Stimulated activated effector memory CD8-positive, alpha-beta T cell treated with anti-CD3 and anti-CD28 coated beads, Interleukin-12 subunit alpha, Interleukin-12 subunit beta, amount 100 ng/mL, for 72 hours (primary cell): ENCODE data around the gene ZNF638.

Experiments
- ATAC-seq: fragments of 150-1000 bp; cut with Tn5 transposase; 2 replicates; pipeline ENCODE4 v1.10.0; 2021
- DNase-seq, 2 donors: peaks; one replicate each; pipeline ENCODE4 v3.0.0; 2021 to 2022; ENCODE audit warnings: low spot score in 2 of 2
- H3K27ac Mint-ChIP-seq: one replicate; pipeline ENCODE4 v1.8.0; 2022; ENCODE audit warnings: mild to moderate bottlenecking, mixed read lengths
- H3K36me3 Mint-ChIP-seq: one replicate; pipeline ENCODE4 v1.8.0; 2022; ENCODE audit warnings: mild to moderate bottlenecking, mixed read lengths
- H3K4me1 Mint-ChIP-seq: one replicate; pipeline ENCODE4 v1.8.0; 2022; ENCODE audit warnings: mixed read lengths
- H3K4me3 Mint-ChIP-seq: one replicate; pipeline ENCODE4 v1.8.0; 2022; ENCODE audit warnings: mild to moderate bottlenecking, mixed read lengths
- H3K9me3 Mint-ChIP-seq: one replicate; pipeline ENCODE4 v1.8.0; 2022; ENCODE audit warnings: mixed read lengths

ZNF638 gene

DNA sequence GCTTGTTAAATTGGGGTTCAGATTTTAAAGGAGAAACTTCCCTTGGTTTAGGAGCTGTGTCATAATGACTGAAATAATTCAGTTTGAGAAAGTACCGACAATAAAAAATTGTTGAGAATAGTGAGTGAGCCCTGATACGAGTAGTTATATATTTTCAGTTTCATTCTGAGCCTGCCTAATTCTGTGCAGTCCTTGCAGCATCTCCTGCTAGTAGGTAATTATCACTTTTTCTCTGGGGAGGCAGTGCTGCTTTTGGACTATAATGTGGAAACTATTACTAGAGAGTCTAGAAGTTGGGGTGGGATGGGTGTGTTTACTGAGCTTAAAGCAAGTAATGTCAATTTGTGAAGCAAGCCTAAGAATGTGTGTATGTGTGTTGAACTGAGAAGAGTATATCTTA, 21.7 kb downstream of the ZNF638 start:
- Mint-ChIP-seq H3K4me3 (peak overlapping the region; percentile 26), H3K27ac (no peak overlapping the region), H3K4me1 (peaks cover 58% of the 10 kb centered on the region), H3K9me3 (no peaks in the 10 kb centered on the region), H3K36me3 (peaks cover 73% of the 10 kb centered on the region)
- ATAC-seq: peak; percentile 86
- no peak for DNase-seq

DNA sequence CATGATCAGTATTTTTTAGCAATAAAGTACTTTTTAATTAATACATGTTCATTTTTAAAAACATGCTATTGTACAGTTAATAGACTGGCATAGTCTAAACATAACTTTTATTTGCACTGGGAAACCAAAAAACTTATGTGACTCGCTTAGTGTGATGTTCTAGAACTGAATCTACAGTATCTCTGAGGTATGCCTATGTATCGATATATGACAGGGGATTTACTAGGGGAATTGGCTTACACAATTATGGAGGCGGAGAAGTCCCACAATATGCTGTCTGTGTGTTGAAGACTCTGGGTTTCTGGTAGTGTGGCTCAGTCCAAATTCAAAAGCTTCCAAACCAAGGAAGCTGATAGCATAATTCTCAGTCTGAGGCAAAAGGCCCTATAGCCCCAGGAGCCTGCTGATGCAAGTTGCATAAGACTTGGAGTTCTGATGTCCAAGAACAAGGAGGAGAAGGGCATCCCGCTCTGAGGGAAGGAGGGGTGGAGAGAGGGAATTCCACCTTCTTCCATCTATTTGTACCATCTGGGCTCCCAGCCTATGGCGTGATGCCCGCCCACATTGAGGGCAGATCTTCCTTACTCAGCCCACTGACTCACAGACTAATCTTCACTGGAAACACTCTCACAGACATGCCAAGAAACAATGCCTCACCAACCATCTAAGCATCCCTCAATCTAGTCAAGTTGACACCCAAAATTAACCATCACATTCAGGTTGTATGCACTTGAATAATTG, 27.5 kb downstream of the ZNF638 start:
- DNase-seq (no peak), ATAC-seq (peak; percentile 95)
- H3K27ac Mint-ChIP-seq: peak overlapping the region; percentile 16
- no peaks in the 10 kb centered on the region for H3K9me3 Mint-ChIP-seq
- H3K4me1 Mint-ChIP-seq: peaks cover 50% of the 10 kb centered on the region
- peaks cover 98% of the 10 kb centered on the region for H3K36me3 Mint-ChIP-seq
- H3K4me3 Mint-ChIP-seq: no peak overlapping the region

DNA sequence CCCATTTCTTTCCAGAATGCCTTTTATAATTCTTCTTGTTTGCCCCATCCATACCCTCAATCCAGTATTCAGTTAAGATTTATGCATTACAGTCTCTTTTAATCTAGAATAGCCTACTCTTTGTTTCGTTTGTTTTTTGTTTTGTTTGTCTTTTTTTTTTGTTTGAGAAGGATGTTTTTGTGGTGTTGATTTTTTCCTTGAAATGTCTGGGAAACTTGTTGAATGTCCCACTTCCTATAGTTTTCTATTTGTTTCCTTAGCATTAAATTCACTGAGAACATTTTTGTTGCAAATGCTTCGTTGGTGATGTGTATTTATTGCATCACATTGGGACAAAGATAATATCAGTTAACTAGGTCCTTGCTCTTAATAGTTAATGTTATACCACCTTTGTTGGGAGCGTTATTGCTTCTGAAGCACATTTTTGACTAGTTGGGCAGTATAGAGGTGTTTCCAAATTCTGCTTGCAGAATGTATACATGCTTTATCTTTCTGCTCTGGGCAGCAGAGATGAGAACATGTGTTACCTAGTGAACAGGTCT, 28.9 kb downstream of the ZNF638 start:
- H3K4me1 Mint-ChIP-seq: peaks cover 50% of the 10 kb centered on the region
- ATAC-seq (no peak), DNase-seq (no peak)
- H3K9me3 Mint-ChIP-seq: no peaks in the 10 kb centered on the region
- H3K27ac Mint-ChIP-seq: no peak overlapping the region
- H3K36me3 Mint-ChIP-seq: peaks cover 100% of the 10 kb centered on the region
- H3K4me3 Mint-ChIP-seq: no peak overlapping the region

DNA sequence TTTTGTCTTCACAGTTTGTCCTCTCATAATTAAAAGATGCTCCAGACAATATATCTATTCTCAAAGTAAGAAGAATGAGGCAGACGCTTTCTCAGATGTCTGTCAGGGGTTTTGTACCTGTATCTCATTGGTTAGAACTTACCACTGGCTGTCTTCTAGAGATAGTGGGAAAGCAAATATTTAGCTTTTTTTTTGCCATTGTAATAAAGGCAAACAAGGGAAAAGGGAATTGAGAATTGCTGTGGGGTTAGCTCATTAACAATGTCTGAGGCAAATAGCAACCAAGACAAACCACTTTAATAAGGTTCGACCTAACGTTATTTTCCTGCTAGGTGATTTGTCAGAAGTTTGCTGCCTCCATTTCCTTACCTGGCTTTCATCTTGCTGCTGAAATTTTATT, 30.0 kb downstream of the ZNF638 start:
- Mint-ChIP-seq H3K9me3 (no peaks in the 10 kb centered on the region), H3K36me3 (peaks cover 100% of the 10 kb centered on the region), H3K4me3 (no peak overlapping the region), H3K4me1 (peaks cover 44% of the 10 kb centered on the region), H3K27ac (no peak overlapping the region)
- no peak for ATAC-seq
- DNase-seq: no peak

DNA sequence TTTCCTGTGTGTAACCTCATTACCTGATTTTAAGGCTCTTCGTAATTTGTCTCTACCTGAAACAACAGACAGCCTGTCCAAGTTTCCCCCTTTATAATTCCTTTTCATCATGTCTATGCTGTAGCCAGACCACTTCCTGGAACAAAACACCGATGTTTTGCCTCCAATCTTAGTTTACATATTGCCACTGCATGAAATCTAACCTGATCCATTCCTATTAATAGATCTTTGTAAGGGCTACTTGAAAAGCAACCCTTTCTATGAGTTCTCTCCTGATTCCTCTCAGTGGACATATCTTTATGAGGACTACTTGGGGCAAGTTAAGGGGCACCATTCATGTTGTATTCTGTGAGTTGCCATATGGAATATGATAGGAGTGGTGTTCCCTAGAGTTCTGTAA, 30.9 kb downstream of the ZNF638 start:
- no peak for ATAC-seq
- no peak overlapping the region for H3K4me3 Mint-ChIP-seq
- H3K36me3 Mint-ChIP-seq: peaks cover 100% of the 10 kb centered on the region
- peak overlapping the region; percentile 4 for H3K27ac Mint-ChIP-seq
- peaks cover 39% of the 10 kb centered on the region for H3K4me1 Mint-ChIP-seq
- DNase-seq: no peak
- no peaks in the 10 kb centered on the region for H3K9me3 Mint-ChIP-seq

DNA sequence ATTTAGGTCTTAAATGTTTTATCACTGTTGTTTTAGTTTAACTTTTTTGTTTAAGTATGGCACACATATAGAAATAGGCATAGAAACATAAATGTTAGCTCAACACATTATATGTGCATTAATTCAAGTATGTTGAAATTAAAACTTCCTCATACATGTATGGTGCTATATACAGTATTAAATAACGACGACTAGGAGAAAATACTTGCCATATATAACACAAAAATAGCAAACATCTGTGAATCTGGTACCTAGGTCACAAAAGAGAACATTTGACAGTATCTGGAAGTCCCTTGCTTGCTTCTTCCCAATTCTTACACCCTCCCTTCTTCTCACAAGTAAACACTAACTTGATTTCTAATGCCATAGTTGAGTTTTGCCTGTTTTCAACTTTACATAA, 38.4 kb downstream of the ZNF638 start:
- no peak for DNase-seq
- Mint-ChIP-seq H3K4me3 (no peak overlapping the region), H3K27ac (no peak overlapping the region), H3K36me3 (peaks cover 100% of the 10 kb centered on the region), H3K9me3 (no peaks in the 10 kb centered on the region), H3K4me1 (peaks cover 20% of the 10 kb centered on the region)
- no peak for ATAC-seq

DNA sequence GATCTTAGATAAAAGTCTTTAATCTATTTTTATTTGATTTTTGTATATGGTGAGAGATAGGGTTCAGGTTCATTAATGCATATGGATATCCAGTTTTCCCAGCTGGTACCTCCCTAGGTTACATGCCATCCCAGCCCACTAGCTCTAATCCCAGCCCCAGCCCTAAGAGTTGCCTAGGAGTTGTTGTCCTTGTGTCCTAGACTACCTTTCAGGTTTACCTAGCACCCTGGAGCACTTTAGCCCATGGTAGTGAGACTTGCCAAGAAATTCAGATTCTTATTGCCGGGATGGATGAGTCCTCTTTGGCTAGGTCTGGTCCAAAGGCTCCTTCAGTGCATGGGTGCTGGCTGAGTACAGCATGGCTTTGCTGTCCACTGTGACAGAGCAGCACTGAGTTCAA, 40.5 kb downstream of the ZNF638 start:
- DNase-seq (no peak), ATAC-seq (peak; percentile 26)
- Mint-ChIP-seq H3K4me3 (no peak overlapping the region), H3K9me3 (no peaks in the 10 kb centered on the region), H3K4me1 (peaks cover 24% of the 10 kb centered on the region), H3K27ac (peak overlapping the region; percentile 15), H3K36me3 (peaks cover 100% of the 10 kb centered on the region)

DNA sequence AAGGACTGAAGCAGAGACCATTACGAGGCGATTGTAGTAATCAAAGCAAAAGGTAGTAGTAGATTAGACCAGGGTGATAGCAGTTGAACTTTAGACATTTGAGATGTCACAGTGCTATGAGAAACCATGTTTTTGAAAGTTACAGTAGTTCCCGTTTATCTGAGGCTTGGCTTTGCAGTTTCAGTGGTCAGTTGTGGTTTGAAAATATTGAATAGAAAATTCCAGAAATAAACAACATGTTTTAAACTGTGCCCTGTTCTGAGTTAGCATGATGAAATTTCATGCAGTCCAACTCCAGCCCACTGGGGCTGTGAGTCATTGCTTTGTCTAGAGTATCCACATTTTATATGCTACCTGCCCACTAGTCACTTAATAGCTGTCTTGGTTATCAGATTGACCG, 47.5 kb downstream of the ZNF638 start:
- Mint-ChIP-seq H3K27ac (peak overlapping the region; percentile 23), H3K36me3 (peaks cover 100% of the 10 kb centered on the region), H3K4me3 (no peak overlapping the region), H3K9me3 (no peaks in the 10 kb centered on the region), H3K4me1 (peaks cover 21% of the 10 kb centered on the region)
- ATAC-seq (no peak), DNase-seq (no peak)

DNA sequence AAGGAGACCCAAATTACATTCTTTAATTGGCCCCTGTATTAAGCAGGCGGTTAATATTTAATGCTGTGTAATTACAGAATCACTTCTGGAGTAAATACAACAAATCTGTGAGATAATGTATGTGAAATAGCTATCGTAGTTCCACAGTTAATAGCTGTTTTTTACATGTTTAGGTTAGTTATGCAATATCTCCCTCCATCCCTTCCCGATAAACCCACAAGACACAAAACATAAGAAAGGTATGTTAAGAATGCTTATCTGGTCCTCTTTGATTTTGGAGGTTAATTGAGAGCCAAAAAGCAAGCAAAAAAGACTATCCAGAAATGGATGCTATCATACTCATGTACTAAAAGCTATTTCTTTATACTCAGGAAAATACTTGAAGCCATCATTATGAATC, 49.1 kb downstream of the ZNF638 start:
- ATAC-seq (no peak), DNase-seq (no peak)
- Mint-ChIP-seq H3K4me3 (no peak overlapping the region), H3K9me3 (no peaks in the 10 kb centered on the region), H3K36me3 (peaks cover 100% of the 10 kb centered on the region), H3K4me1 (peaks cover 21% of the 10 kb centered on the region), H3K27ac (no peak overlapping the region)

DNA sequence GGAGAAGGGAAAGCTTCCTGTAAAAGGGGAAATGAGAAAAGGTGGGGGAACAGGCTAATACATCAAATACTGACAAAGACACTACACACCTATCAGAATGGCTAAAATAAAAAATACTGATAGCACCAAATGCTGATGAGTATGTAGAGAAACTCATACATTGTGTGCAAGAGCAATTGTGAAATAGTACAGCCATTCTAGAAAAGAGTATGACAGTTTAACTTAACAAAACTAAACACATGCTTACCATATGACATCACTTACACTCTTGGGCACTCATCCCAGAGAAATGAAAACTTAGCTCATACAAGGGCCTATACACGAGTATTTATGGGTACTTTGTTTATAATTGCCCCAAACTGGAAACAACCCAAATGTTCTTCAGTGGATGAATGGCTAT, 53.4 kb downstream of the ZNF638 start:
- DNase-seq: no peak
- Mint-ChIP-seq H3K27ac (no peak overlapping the region), H3K9me3 (no peaks in the 10 kb centered on the region), H3K4me3 (no peak overlapping the region), H3K4me1 (peaks cover 4% of the 10 kb centered on the region), H3K36me3 (peaks cover 100% of the 10 kb centered on the region)
- no peak for ATAC-seq

DNA sequence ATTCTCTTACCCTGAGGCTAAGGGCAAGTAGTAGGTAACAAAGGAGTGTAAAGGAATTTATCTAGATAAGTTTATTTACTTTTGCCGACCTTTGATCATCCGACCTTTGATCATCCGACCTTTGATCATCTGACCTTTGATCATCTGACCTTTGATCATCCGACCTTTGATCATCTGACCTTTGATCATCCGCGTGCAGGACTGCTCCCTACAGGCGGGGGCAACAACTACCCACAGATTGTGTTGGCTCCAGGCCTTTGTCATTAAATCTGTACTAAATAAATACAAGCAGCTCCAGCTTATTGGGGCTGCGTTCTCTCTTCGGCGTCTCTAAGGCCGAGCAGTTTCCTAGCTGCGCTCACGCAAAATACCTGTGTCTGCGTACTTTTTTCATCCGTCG, 56.6 kb downstream of the ZNF638 start:
- ATAC-seq: no peak
- H3K9me3 Mint-ChIP-seq: no peaks in the 10 kb centered on the region
- peaks cover 87% of the 10 kb centered on the region for H3K36me3 Mint-ChIP-seq
- no peak for DNase-seq
- no peak overlapping the region for H3K27ac Mint-ChIP-seq
- no peaks in the 10 kb centered on the region for H3K4me1 Mint-ChIP-seq
- no peak overlapping the region for H3K4me3 Mint-ChIP-seq

DNA sequence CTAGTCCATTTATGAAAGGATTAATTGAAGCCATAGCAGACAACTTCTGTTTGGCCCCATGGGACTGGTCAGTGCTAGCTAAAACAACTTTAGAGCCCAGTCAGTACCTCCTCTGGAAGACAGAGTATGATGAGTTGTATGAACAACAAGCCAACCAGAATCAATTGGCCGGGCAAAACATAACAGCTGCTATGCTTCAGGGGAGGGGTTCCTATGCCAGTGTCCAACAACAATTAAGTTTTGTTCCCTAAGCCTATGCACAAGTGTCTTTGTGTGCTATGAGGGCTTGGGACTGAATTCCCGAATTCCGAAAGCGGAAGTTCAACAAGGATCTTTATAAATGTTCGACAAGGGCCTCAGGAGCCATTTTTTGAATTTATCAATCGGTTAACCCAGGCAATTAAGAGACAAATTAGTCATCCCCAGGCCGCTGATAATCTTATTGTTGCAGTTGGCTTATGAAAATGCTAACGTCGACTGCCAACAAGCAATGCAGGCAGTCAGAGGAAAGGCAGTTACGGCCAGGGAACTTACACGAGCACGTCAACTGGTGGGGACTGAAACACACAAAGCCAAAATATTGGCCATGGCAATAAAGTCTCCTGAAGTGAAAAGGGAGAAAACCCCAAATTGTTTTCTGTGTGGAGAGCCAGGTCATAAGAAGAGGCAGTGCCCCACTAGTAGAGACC, 57.9 kb downstream of the ZNF638 start:
- Mint-ChIP-seq H3K27ac (no peak overlapping the region), H3K36me3 (peaks cover 84% of the 10 kb centered on the region), H3K4me1 (no peaks in the 10 kb centered on the region), H3K9me3 (no peaks in the 10 kb centered on the region), H3K4me3 (no peak overlapping the region)
- no peak for ATAC-seq
- DNase-seq: no peak

DNA sequence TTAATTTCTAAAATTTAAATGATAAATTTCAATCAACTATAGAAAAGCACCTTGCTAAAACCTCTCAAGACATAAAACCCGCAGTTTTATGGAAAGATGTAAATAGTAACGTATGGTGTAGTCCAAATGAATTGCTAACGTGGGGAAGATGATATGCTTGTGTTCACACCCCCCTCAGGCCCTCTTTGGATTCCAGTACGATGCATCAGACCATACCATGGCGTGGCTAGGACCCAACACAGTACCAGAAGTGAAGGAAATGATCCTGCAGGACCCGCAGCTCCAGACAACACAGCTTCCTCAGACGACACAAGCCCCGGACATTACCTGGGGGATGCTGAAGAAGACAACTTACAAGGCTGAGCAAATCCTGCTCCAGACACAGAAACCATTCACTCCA, 61.6 kb downstream of the ZNF638 start:
- Mint-ChIP-seq H3K27ac (no peak overlapping the region), H3K36me3 (peaks cover 83% of the 10 kb centered on the region)
- ATAC-seq: no peak

DNA sequence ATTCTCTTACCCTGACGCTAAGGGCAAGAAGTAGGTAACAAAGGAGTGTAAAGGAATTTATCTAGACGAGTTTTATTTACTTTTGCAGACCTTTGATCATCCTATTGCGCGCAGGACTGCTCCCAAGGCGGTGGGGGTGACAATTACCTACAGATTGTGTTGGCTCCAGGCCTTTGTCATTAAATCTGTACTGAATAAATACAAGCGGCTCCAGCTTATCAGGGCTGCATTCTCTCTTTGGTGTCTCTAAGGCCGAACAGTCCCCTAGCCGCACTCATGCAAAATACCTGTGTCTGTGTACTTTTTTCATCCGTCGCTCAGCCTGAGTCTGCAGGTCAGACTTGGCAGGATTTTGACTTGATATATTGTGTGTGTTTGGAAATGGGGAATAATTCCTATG, 63.9 kb downstream of the ZNF638 start:
- H3K27ac Mint-ChIP-seq: no peak overlapping the region
- H3K4me3 Mint-ChIP-seq: no peak overlapping the region
- H3K9me3 Mint-ChIP-seq: no peaks in the 10 kb centered on the region
- DNase-seq (no peak), ATAC-seq (no peak)
- H3K4me1 Mint-ChIP-seq: no peaks in the 10 kb centered on the region
- peaks cover 83% of the 10 kb centered on the region for H3K36me3 Mint-ChIP-seq

More for the DNA sequence above, 61.6 kb downstream of the ZNF638 start:
- H3K4me3 Mint-ChIP-seq: no peak overlapping the region
- H3K9me3 Mint-ChIP-seq: no peaks in the 10 kb centered on the region
- H3K4me1 Mint-ChIP-seq: no peaks in the 10 kb centered on the region
- no peak for DNase-seq

DNA sequence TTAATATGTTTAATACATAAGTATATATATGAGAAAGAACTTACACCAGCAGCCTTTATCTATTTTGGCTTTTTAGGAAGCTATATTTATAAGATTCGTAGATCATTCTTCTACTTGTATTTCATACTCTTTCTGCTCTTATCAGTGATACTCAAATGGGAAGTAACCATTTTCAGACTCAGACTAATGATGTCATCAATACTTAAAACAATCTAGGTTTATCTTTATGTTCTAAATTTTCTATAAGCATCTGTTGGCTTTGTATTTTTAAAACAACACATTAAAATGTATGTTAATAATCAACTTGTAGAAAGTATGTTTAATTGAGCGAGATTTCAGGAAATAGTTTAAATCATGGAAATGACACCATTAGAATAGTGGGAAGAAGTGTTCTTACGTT, 70.8 kb downstream of the ZNF638 start:
- Mint-ChIP-seq H3K36me3 (peaks cover 100% of the 10 kb centered on the region), H3K9me3 (no peaks in the 10 kb centered on the region), H3K4me3 (no peak overlapping the region), H3K27ac (no peak overlapping the region), H3K4me1 (no peaks in the 10 kb centered on the region)
- DNase-seq (no peak), ATAC-seq (no peak)

DNA sequence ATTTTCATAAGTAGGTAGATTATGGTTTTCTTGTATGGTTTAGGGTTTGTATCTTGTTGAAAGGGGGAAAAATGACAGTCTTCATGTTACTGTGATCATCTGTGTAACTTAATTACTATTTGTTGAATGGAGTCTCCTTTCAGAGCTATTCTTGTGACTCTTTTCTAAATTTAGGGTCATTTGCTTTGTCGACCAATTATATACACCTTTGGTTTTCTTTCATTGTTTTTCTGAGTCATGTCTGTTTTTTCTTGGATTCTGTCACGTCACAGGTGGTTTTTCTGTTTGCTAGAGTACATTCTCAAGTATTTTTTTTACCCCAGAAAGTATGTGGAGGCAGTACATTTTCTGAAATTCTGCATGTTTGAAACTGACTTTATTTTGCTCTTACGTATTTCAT, 78.0 kb downstream of the ZNF638 start:
- no peak for DNase-seq
- no peaks in the 10 kb centered on the region for H3K4me1 Mint-ChIP-seq
- no peak for ATAC-seq
- no peak overlapping the region for H3K27ac Mint-ChIP-seq
- H3K4me3 Mint-ChIP-seq: no peak overlapping the region
- peaks cover 66% of the 10 kb centered on the region for H3K36me3 Mint-ChIP-seq
- H3K9me3 Mint-ChIP-seq: no peaks in the 10 kb centered on the region
